Measurements from ENCODE around the gene PRDX1. TPM values are rescaled to one million over a fixed set of nuclear protein-coding genes. Genes with fewer than 3 reads are reported as not detected.

Gene PRDX1
- total RNA-seq, 2 donors from 2014 or later = 325 to 508 TPM

DNA sequence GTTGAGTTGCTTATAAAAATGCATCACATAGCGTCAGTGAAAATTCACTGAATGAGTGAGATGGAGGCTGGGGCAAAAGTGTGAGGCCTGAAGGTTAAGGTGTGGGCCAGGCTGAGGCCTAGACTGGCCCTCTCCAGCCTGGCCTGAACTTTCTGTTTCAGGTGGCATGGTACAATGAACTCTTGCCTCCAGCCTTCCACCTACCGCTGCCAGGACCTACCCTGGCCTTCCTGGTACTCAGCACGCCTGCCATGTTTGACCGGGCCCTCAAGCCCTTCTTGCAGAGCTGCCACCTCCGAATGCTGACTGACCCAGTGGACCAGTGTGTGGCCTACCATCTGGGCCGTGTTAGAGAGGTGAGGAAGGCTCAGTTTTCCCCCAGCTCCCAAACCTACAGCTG lies 14.5 kb downstream of the PRDX1 start:
- H3K4me3 ChIP-seq = no peak overlapping the region
- intact Hi-C loops (cut with DNase I) = no loop called here
- peaks cover 20% of the 10 kb centered on the region for H3K36me3 ChIP-seq
- no peaks in the 10 kb centered on the region for H3K27me3 ChIP-seq
- no peak for DNase-seq
- TF ChIP-seq, protein P1, sequence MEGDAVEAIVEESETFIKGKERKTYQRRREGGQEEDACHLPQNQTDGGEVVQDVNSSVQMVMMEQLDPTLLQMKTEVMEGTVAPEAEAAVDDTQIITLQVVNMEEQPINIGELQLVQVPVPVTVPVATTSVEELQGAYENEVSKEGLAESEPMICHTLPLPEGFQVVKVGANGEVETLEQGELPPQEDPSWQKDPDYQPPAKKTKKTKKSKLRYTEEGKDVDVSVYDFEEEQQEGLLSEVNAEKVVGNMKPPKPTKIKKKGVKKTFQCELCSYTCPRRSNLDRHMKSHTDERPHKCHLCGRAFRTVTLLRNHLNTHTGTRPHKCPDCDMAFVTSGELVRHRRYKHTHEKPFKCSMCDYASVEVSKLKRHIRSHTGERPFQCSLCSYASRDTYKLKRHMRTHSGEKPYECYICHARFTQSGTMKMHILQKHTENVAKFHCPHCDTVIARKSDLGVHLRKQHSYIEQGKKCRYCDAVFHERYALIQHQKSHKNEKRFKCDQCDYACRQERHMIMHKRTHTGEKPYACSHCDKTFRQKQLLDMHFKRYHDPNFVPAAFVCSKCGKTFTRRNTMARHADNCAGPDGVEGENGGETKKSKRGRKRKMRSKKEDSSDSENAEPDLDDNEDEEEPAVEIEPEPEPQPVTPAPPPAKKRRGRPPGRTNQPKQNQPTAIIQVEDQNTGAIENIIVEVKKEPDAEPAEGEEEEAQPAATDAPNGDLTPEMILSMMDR (IDR thresholded peaks at IDR 0.05) = no peak
- no peaks in the 10 kb centered on the region for H3K4me1 ChIP-seq
- H3K9ac ChIP-seq (ENCODE audit: low read depth in 2 of 2, low read length in 2 of 2) = no peak overlapping the region
- no peak overlapping the region for H3K27ac ChIP-seq
- no peaks in the 10 kb centered on the region for H3K9me3 ChIP-seq

DNA sequence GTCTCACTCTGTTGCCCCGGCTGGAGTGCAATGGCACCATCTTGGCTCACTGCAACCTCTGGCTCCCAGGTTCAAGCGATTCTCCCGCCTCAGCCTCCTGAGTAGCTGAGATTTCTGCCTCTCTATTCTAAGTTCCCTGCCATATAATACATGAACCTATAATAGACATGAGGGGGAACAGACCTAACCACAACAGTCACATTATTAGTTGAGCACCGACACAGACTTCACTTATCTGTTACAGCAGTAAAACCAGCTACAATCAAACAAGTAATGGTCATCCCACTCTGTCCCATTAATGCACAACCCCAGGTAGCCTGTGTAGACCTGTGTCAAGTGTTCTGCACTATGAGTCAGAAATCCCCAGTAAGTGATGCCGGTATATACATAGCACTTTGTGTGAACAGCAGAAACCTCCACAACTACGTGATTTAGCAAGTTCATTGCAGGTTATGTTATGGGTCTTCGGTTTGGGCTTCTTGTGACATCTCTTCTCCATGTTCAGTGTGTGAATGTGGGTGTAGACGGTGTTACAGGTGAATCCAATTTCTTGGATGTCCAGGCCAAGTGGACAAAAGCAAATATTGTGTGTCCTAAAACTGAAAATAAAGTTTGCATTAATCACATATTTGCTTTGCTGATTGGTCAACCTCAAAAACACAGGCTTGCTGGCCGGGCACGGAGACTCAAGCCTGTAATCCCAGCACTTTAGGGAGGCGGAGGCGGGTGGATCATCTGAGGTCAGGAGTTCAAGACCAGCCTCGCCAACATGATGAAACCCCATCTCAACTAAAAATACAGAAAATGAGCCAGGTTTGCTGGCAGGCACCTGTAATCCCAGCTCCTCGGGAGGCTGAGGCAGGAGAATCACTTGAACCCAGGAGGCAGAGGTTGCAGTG lies 18.0 kb downstream of the PRDX1 start:
- H3K36me3 ChIP-seq = no peaks in the 10 kb centered on the region
- no peaks in the 10 kb centered on the region for H3K27me3 ChIP-seq
- no peak for DNase-seq
- H3K9me3 ChIP-seq = no peaks in the 10 kb centered on the region
- TF ChIP-seq, protein P1 (IDR thresholded peaks at IDR 0.05) = no peak
- no peak overlapping the region for H3K9ac ChIP-seq (ENCODE audit: low read depth in 2 of 2, low read length in 2 of 2)
- intact Hi-C loops (cut with DNase I) = no loop called here
- H3K27ac ChIP-seq = no peak overlapping the region
- H3K4me1 ChIP-seq = peaks cover 6% of the 10 kb centered on the region
- no peak overlapping the region for H3K4me3 ChIP-seq

DNA sequence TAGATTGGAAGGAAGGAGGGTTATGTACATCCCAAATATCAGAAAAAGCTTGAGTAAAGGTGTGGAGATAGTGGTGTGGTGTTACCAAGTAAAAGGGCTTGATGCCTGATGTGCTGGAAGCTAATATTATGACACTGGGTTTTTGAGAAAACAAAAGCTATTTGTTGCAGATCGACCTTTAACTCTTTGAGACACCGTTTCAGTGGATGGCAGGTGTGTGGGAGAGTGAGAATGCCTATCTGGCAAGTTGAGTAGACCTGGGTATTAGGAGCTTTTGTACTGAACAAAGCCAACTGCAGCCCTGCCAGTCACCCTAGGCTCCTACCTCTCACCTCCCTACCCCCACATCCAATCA lies 20.2 kb downstream of the PRDX1 start:
- intact Hi-C loops (cut with DNase I) = no loop called here
- TF ChIP-seq, protein P1 (IDR thresholded peaks at IDR 0.05) = no peak
- Histone ChIP-seq H3K36me3 (no peaks in the 10 kb centered on the region), H3K9me3 (no peaks in the 10 kb centered on the region), H3K27ac (no peak overlapping the region), H3K4me1 (peaks cover 6% of the 10 kb centered on the region), H3K9ac (ENCODE audit: low read depth in 2 of 2, low read length in 2 of 2) (peak overlapping the region in 1 of 2 donors; percentile 44), H3K4me3 (no peak overlapping the region), H3K27me3 (no peaks in the 10 kb centered on the region)
- no peak for DNase-seq

DNA sequence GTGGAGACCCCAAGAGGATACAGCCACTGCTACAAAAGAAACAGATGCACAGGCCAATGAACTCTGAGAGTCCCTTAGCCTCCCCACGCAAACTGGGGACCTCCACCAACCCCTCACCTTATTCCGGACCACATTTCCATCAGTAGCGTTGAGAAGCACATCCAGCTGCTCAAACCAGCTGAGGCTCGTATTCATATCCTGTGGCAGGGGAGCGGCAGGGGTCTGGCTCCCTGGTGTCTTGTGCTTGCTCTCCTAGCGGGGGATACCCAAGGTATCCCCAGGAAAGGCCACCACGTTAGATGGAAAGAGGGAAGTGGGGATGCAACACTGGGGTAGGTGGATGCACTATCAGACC lies 22.3 kb downstream of the PRDX1 start:
- H3K9me3 ChIP-seq = no peaks in the 10 kb centered on the region
- H3K36me3 ChIP-seq = no peaks in the 10 kb centered on the region
- peak overlapping the region; percentile 44 to 61 for H3K9ac ChIP-seq (ENCODE audit: low read depth in 2 of 2, low read length in 2 of 2)
- intact Hi-C loops (cut with DNase I) = no loop called here
- peak overlapping the region; percentile 70 for H3K4me3 ChIP-seq
- TF ChIP-seq, protein P1 (IDR thresholded peaks at IDR 0.05) = no peak
- no peak for DNase-seq
- H3K27me3 ChIP-seq = no peaks in the 10 kb centered on the region
- peak overlapping the region; percentile 40 for H3K27ac ChIP-seq
- peaks cover 6% of the 10 kb centered on the region for H3K4me1 ChIP-seq

DNA sequence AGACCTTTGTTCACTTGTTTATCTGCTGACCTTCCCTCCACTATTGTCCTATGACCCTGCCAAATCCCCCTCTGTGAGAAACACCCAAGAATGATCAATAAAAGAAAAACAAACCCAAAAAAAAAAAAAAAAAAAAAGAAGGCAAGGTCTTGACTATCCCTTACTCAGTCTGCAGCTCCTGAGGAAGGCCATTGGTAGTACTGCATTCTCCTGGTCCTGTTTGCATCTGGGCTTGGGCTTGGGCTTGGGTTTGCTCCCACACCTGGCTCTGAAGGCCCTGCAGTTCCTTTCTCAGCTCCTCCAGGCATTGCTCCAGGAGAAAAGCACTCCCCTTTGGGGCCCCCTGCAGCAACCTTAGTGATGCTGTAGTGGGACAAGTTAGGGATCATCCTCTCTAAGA lies 23.4 kb downstream of the PRDX1 start:
- H3K27ac ChIP-seq = no peak overlapping the region
- no peak overlapping the region for H3K9ac ChIP-seq (ENCODE audit: low read depth in 2 of 2, low read length in 2 of 2)
- H3K9me3 ChIP-seq = no peaks in the 10 kb centered on the region
- no peak overlapping the region for H3K4me3 ChIP-seq
- H3K4me1 ChIP-seq = peaks cover 6% of the 10 kb centered on the region
- intact Hi-C loops (cut with DNase I) = no loop called here
- no peaks in the 10 kb centered on the region for H3K27me3 ChIP-seq
- no peaks in the 10 kb centered on the region for H3K36me3 ChIP-seq
- TF ChIP-seq, protein P1 (IDR thresholded peaks at IDR 0.05) = no peak
- no peak for DNase-seq

All from colonic mucosa (tissue), 4 donors.